Smooth muscle cell (in vitro differentiated cells): Measurements from ENCODE around the gene TFF1. TPM values are rescaled to one million over a fixed set of nuclear protein-coding genes. Genes with fewer than 3 reads are reported as not detected.

Experiments
- DNase-seq: peaks from one replicate; lab custom pipeline; 2025; ENCODE audit not compliant: unreplicated experiment; lab: John Stamatoyannopoulos, UW
- H2AFZ ChIP-seq: fragments of 200-600 bp; sonication (generic); 2 replicates; pipeline ENCODE4 v1.6.0; 2016; ENCODE audit warnings: antibody characterized with exemption, low read depth, mild to moderate bottlenecking
- H3F3A ChIP-seq: fragments of 200-600 bp; sonication (generic); 2 replicates; pipeline ENCODE4 v1.6.0; 2017; ENCODE audit warnings: antibody characterized with exemption, low read depth
- H3K27ac ChIP-seq: fragments of 200-600 bp; sonication (generic); 2 replicates; pipeline ENCODE4 v1.5.1; 2016; ENCODE audit warnings: low read depth, mild to moderate bottlenecking
- H3K27me3 ChIP-seq: fragments of 200-600 bp; sonication (generic); 2 replicates; pipeline ENCODE4 v1.6.1; 2016; ENCODE audit warnings: low read depth, mild to moderate bottlenecking
- H3K36me3 ChIP-seq: fragments of 200-600 bp; sonication (generic); 2 replicates; pipeline ENCODE4 v1.5.1; 2016; ENCODE audit warnings: low read depth
- H3K4me1 ChIP-seq: fragments of 200-600 bp; sonication (generic); 2 replicates; pipeline ENCODE4 v1.5.1; 2016; ENCODE audit warnings: low read depth
- H3K4me2 ChIP-seq: fragments of 200-600 bp; sonication (generic); 2 replicates; pipeline ENCODE4 v1.6.0; 2016; ENCODE audit warnings: mild to moderate bottlenecking
- H3K4me3 ChIP-seq: fragments of 200-600 bp; sonication (generic); 2 replicates; pipeline ENCODE4 v1.5.1; 2016; ENCODE audit warnings: mild to moderate bottlenecking
- H3K79me2 ChIP-seq: fragments of 200-600 bp; sonication (generic); 2 replicates; pipeline ENCODE4 v1.6.0; 2016; ENCODE audit warnings: low read depth, mild to moderate bottlenecking
- H3K9ac ChIP-seq: fragments of 200-600 bp; sonication (generic); 2 replicates; pipeline ENCODE4 v1.6.0; 2016; ENCODE audit warnings: low read depth
- H3K9me3 ChIP-seq: fragments of 200-600 bp; sonication (generic); replicated peaks from 2 replicates; pipeline ENCODE4 v1.5.1; 2016; ENCODE audit warnings: low read depth
- H4K20me1 ChIP-seq: fragments of 200-600 bp; sonication (generic); 2 replicates; pipeline ENCODE4 v1.6.0; 2016; ENCODE audit warnings: low read depth
- CTCF ChIP-seq: fragments of 200-600 bp; sonication (generic); IDR thresholded peaks from 2 replicates; pipeline ENCODE4 v1.5.1; 2017; ENCODE audit warnings: borderline replicate concordance, mild to moderate bottlenecking, antibody characterized with exemption; ENCODE audit not compliant: insufficient read depth, poor library complexity, severe bottlenecking
- WGBS: methylation state at CpG from one replicate; pipeline ENCODE4 v1.1.7; 2016; ENCODE audit warnings: low lambda C conversion rate; 5-methylcytosine and 5-hydroxymethylcytosine counted together
- polyA plus RNA-seq: library from polyadenylated mRNA; unstranded; fragments of >200 nt; fragmentation: Nextera tagmentation; extraction: Ambion mirVana; gene quantifications from 2 replicates; pipeline ENCODE4 v1.2.1, GENCODE V29; 2016
- total RNA-seq: library from RNA; depleted of rRNA; stranded (reverse); fragments of >200 nt; gene quantifications from 2 replicates; pipeline ENCODE4 v1.2.3, GENCODE V29; 2014

The TFF1 gene
- total RNA-seq (3.3 and 7.9 TPM in 2 replicates), polyA plus RNA-seq (8.1 and 8.6 TPM in 2 replicates)

GRCh38 chr21:42366292-42367010 lies at the start of gene TFF1:
TFF1 (minus strand) TSS chr21:42366535; CDS start chr21:42366495, 40 bp downstream.
- H3K9me3 ChIP-seq: no peaks in the 10 kb centered on the region
- no peak for DNase-seq
- H3K27me3 ChIP-seq: no peaks in the 10 kb centered on the region
- H4K20me1 ChIP-seq: no peaks in the 10 kb centered on the region
- no peaks in the 10 kb centered on the region for H3K4me1 ChIP-seq
- H3K79me2 ChIP-seq: no peaks in the 10 kb centered on the region
- peak within 1 kb of the TSS; percentile 73 for H3K27ac ChIP-seq
- no peaks in the 10 kb centered on the region for H3K36me3 ChIP-seq
- H3K4me2 ChIP-seq: peak within 1 kb of the TSS; percentile 29
- no peaks in the 10 kb centered on the region for H3F3A ChIP-seq
- 55% methylated on average over 19 of the region's 19 CpGs for WGBS
- no peak within 1 kb of the TSS for H3K4me3 ChIP-seq
- no peak within 1 kb of the TSS for H3K9ac ChIP-seq
- no peak for TF ChIP-seq CTCF
- H2AFZ ChIP-seq: no peak within 1 kb of the TSS

DNA sequence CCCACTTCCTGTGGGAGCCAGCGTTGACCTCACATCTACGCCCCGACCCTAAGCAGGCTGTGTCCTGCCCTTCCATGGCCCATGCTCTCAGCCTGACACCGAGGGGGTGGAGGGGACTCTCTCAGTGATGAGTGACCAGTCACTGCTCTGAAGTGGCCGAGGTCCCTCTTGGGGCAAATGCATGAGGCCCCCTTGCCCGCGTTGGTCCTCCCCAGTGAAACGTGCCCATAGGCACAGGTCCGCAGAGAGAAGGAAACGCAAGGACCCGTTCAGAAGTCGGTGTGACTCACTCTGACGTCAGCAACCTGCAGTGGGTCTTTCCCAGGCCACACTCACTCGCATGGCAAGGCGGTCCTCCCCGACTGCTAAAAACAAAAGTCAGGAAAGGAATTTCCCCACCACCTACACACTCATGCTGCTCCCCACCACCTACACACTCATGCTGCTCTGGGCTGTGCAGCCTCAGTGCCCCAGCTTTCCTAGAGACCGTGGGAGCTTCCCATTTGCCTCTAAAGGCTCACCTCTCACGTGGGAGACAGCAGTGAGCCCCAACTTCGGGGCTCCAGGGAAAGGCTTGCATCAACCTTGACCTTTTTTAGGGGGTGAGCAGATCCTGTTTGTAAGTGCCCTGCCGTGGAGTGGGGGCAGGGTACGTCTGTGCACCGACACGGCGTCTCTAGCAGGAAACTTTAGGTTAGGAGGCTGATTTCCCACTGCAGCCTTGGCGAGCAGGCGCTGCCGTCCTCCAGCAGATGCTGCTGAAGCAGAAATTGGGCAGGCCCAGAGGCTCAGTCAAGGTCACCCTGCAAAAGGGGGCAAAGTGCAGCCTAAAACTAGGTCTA lies 48.8 kb upstream of the TFF1 start:
- Histone ChIP-seq H3K27me3 (peaks cover 9% of the 10 kb centered on the region), H3K79me2 (no peaks in the 10 kb centered on the region), H3K27ac (peak overlapping the region; percentile 29), H3K4me1 (no peaks in the 10 kb centered on the region), H3F3A (no peaks in the 10 kb centered on the region), H4K20me1 (no peaks in the 10 kb centered on the region), H3K9me3 (no peaks in the 10 kb centered on the region), H2AFZ (no peak overlapping the region), H3K4me3 (no peak overlapping the region), H3K36me3 (no peaks in the 10 kb centered on the region), H3K9ac (no peak overlapping the region), H3K4me2 (peak overlapping the region; percentile 26)
- DNase-seq: peak; percentile 15
- 58% methylated on average over 27 of the region's 27 CpGs for WGBS
- TF ChIP-seq CTCF: no peak

GRCh38 chr21:42414553-42414927 lies 48.2 kb upstream of the TFF1 start:
- Histone ChIP-seq H3F3A (no peaks in the 10 kb centered on the region), H3K9me3 (no peaks in the 10 kb centered on the region), H3K4me2 (no peak overlapping the region), H3K9ac (no peak overlapping the region), H4K20me1 (no peaks in the 10 kb centered on the region), H3K4me1 (no peaks in the 10 kb centered on the region), H3K4me3 (no peak overlapping the region), H2AFZ (no peak overlapping the region), H3K79me2 (no peaks in the 10 kb centered on the region), H3K36me3 (no peaks in the 10 kb centered on the region), H3K27me3 (peaks cover 7% of the 10 kb centered on the region), H3K27ac (peak overlapping the region; percentile 29)
- 94% methylated on average over 8 of the region's 8 CpGs for WGBS
- TF ChIP-seq CTCF: no peak
- DNase-seq: no peak
